ENCODE data around the gene ASAP3.

- TF ChIP-seq POLR2A (IDR thresholded peaks at IDR 0.05) (peak in 1 of 2 donors; percentile 12), CTCF (IDR thresholded peaks at IDR 0.05) (peak in 5 of 6 experiments; percentile 31 to 60 (median 49))
Measured at GRCh38 chr1:23421753-23422240, 62.2 kb downstream of the ASAP3 start.

All from adrenal gland (tissue), 5 donors.